ENCODE data around the gene IRF6.
"Not testable (repeated sequence)": the region's sequence is repeated elsewhere in the genome, so short reads cannot be mapped to it uniquely, and the experiment has no call there.

The IRF6 gene

GRCh38 chr1:209822706-209823105, 16.8 kb upstream of the IRF6 start:
- no peak for DNase-seq

- no peak for DNase-seq
These were observed 15.0 kb upstream of the IRF6 start for GRCh38 chr1:209820986-209821385.

- DNase-seq: no peak
These were observed 13.1 kb upstream of the IRF6 start for GRCh38 chr1:209819058-209819457.

GRCh38 chr1:209817691-209818090, 11.7 kb upstream of the IRF6 start:
- DNase-seq: no peak

GRCh38 chr1:209816923-209817322, 11.0 kb upstream of the IRF6 start:
- DNase-seq: no peak

GRCh38 chr1:209815931-209816341, 10.0 kb upstream of the IRF6 start:
- no peak for DNase-seq

- no peak for DNase-seq
These were observed 9.5 kb upstream of the IRF6 start for GRCh38 chr1:209815490-209815889.

- DNase-seq: no peak
These were observed 8.0 kb upstream of the IRF6 start for GRCh38 chr1:209813902-209814301.

- DNase-seq: no peak
These were observed 4.8 kb upstream of the IRF6 start for GRCh38 chr1:209810783-209811182.

GRCh38 chr1:209809611-209810010, 3.7 kb upstream of the IRF6 start:
- DNase-seq: no peak

- no peak for DNase-seq
These were observed 2.2 kb upstream of the IRF6 start for GRCh38 chr1:209808059-209808581.

GRCh38 chr1:209807509-209807908, 1.6 kb upstream of the IRF6 start:
- DNase-seq: no peak

- DNase-seq: no peak
These were observed 581 bp downstream of the IRF6 start for GRCh38 chr1:209805341-209805781.

GRCh38 chr1:209803568-209803967, 2.4 kb downstream of the IRF6 start:
- no peak for DNase-seq

GRCh38 chr1:209802780-209803152, 3.2 kb downstream of the IRF6 start:
- DNase-seq: no peak

GRCh38 chr1:209802117-209802779, 3.7 kb downstream of the IRF6 start:
- no peak for DNase-seq

GRCh38 chr1:209800984-209801834, 4.7 kb downstream of the IRF6 start:
- no peak for DNase-seq

GRCh38 chr1:209797978-209798639, 7.8 kb downstream of the IRF6 start:
- no peak for DNase-seq

GRCh38 chr1:209793711-209794110, 12.2 kb downstream of the IRF6 start:
- DNase-seq: not testable (repeated sequence)

- no peak for DNase-seq
These were observed 14.0 kb downstream of the IRF6 start for GRCh38 chr1:209791920-209792319.

- DNase-seq: no peak
These were observed 15.4 kb downstream of the IRF6 start for GRCh38 chr1:209790286-209791193.

- DNase-seq: no peak
These were observed 16.7 kb downstream of the IRF6 start for GRCh38 chr1:209789245-209789644.

GRCh38 chr1:209787551-209787950, 18.4 kb downstream of the IRF6 start:
- no peak for DNase-seq

Measured in NCI-H748 treated with DMSO at 0.1 percent for 48 hours (cell line).